ENCODE measurements around the gene BRSK2.

BRSK2 gene

DNA sequence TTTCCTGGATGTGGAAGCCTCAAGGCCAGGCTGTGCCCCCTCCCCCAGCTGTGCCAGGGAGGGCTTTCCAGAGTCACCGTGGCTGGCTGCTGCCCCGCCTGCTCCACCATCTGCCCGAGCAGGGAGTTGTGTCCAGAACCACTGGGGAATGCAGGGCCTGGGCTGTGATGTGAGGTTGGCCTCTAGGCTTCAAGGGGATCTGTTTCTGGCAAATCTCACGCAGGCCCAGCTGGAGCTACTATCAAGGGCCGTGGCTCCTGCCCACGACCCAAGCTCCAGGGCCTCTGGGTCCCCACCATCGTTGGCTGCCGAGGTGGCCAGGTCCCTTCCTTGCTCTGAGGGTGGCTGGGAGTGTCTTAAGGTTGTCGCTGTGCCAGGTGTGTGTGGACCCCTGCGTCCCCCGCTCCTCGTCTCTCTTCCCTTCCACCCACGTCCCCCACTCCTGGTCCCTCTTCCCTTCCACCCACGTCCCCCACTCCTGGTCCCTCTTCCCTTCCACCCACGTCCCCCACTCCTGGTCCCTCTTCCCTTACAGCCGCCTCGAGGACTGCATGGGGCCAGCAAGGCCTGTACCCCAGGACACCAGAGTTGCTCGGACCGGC is 6.1 kb downstream of the BRSK2 start:
- peaks cover 9% of the 10 kb centered on the region for H3K4me1 Mint-ChIP-seq
- H3K4me3 Mint-ChIP-seq, result no peak overlapping the region
- peaks cover 21% of the 10 kb centered on the region for H3K27me3 Mint-ChIP-seq
- no peaks in the 10 kb centered on the region for H3K36me3 Mint-ChIP-seq
- H3K9me3 Mint-ChIP-seq, result no peaks in the 10 kb centered on the region
- H3K27ac Mint-ChIP-seq, result no peak overlapping the region

- no peak overlapping the region for H3K4me3 Mint-ChIP-seq
- no peak overlapping the region for H3K27ac Mint-ChIP-seq
- peaks cover 4% of the 10 kb centered on the region for H3K4me1 Mint-ChIP-seq
Measured at GRCh38 chr11:1396375-1396841, 6.7 kb downstream of the BRSK2 start.

GRCh38 chr11:1397146-1397861 is 7.6 kb downstream of the BRSK2 start:
- no peaks in the 10 kb centered on the region for H3K4me1 Mint-ChIP-seq
- no peaks in the 10 kb centered on the region for H3K9me3 Mint-ChIP-seq

More at GRCh38 chr11:1396375-1396841, 6.7 kb downstream of the BRSK2 start:
- peaks cover 17% of the 10 kb centered on the region for H3K27me3 Mint-ChIP-seq
- H3K9me3 Mint-ChIP-seq, result no peaks in the 10 kb centered on the region
- H3K36me3 Mint-ChIP-seq, result no peaks in the 10 kb centered on the region

GRCh38 chr11:1397862-1398527 is 8.3 kb downstream of the BRSK2 start:
- no peaks in the 10 kb centered on the region for H3K36me3 Mint-ChIP-seq
- no peaks in the 10 kb centered on the region for H3K9me3 Mint-ChIP-seq
- H3K4me3 Mint-ChIP-seq, result no peak overlapping the region
- peaks cover 5% of the 10 kb centered on the region for H3K27me3 Mint-ChIP-seq
- no peak overlapping the region for H3K27ac Mint-ChIP-seq
- H3K4me1 Mint-ChIP-seq, result no peaks in the 10 kb centered on the region

More at GRCh38 chr11:1397146-1397861, 7.6 kb downstream of the BRSK2 start:
- no peak overlapping the region for H3K27ac Mint-ChIP-seq
- no peak overlapping the region for H3K4me3 Mint-ChIP-seq
- H3K27me3 Mint-ChIP-seq, result peaks cover 9% of the 10 kb centered on the region
- no peaks in the 10 kb centered on the region for H3K36me3 Mint-ChIP-seq

DNA sequence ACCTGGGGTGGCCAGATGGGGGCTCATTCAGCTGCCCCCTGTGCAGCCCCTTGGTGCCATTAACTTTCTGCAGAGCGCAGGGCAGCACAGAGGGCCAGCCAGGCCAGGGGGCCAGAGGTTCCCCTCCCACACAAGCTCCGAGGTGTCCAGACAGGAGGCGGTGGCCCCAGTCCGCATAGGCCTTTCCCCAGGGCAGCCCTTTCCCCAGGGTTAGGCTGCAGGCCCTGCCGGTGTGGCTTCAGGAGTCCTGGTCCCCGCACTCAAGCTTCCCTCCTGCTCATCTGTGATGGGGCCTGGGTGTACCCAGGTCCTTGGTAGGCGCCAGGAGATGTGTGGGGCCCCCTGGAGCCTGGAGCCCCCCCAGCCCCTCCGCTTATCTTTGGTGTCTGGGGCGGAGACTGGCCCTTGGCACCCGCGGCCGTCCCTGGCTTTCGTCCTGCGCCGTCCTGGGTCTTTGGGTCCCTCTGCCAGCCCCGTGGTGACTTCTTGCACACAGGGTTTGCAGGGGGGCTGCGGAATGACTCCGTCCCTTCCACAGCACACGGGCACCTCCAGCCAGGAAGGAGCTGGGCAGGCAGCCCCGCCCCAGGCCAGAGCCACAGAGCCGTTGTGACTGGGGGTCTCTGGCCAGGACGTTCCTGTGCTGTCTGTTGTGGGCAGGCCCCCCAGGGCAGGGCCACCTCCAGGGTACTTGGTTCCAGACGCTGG is 8.9 kb downstream of the BRSK2 start:
- H3K27ac Mint-ChIP-seq, result no peak overlapping the region
- H3K9me3 Mint-ChIP-seq, result no peaks in the 10 kb centered on the region
- no peaks in the 10 kb centered on the region for H3K27me3 Mint-ChIP-seq
- H3K4me3 Mint-ChIP-seq, result no peak overlapping the region
- H3K36me3 Mint-ChIP-seq, result no peaks in the 10 kb centered on the region
- H3K4me1 Mint-ChIP-seq, result no peaks in the 10 kb centered on the region

- no peak overlapping the region for H3K4me3 Mint-ChIP-seq
- no peaks in the 10 kb centered on the region for H3K36me3 Mint-ChIP-seq
- H3K27me3 Mint-ChIP-seq, result no peaks in the 10 kb centered on the region
- H3K27ac Mint-ChIP-seq, result no peak overlapping the region
- no peaks in the 10 kb centered on the region for H3K9me3 Mint-ChIP-seq
- no peaks in the 10 kb centered on the region for H3K4me1 Mint-ChIP-seq
Measured at GRCh38 chr11:1399386-1400316, 9.9 kb downstream of the BRSK2 start.

- Mint-ChIP-seq H3K4me1 (no peaks in the 10 kb centered on the region), H3K36me3 (no peaks in the 10 kb centered on the region), H3K9me3 (no peaks in the 10 kb centered on the region), H3K27ac (no peak overlapping the region), H3K27me3 (no peaks in the 10 kb centered on the region), H3K4me3 (no peak overlapping the region)
Measured at GRCh38 chr11:1400317-1401170, 10.8 kb downstream of the BRSK2 start.

- no peak overlapping the region for H3K4me3 Mint-ChIP-seq
- H3K9me3 Mint-ChIP-seq, result no peaks in the 10 kb centered on the region
- H3K36me3 Mint-ChIP-seq, result no peaks in the 10 kb centered on the region
- no peak overlapping the region for H3K27ac Mint-ChIP-seq
- H3K4me1 Mint-ChIP-seq, result no peaks in the 10 kb centered on the region
- H3K27me3 Mint-ChIP-seq, result no peaks in the 10 kb centered on the region
Measured at GRCh38 chr11:1401171-1401445, 11.4 kb downstream of the BRSK2 start.

DNA sequence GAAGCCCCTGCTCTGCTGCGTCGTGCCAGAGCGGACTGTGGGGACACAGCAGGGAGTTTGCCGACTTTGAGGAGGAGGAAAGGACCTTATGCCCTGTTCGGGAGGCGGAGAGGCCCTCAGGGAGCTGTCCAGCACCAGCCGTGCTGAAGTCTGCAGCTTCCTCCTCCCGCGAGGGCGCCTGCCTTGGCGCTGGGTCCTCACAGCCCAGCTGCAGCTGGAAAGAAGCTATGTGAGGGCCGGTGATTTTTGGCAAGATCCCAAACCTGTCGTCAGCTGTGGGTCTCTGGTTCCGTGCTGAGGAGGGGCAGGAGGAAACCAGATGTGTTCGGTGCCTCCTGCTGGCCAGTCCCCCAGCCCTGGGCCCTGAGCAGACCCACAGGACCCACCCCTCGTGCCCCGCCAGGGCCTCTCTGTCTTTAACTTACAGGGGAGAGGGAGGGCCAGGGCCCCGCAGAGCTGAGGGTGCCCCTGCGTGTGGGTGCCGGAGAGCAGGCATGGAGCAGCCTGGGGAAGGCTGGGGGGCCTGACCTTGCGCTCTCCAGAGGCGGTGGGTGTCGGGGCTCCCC is 12.0 kb downstream of the BRSK2 start:
- no peak overlapping the region for H3K27ac Mint-ChIP-seq
- H3K9me3 Mint-ChIP-seq, result no peaks in the 10 kb centered on the region
- no peaks in the 10 kb centered on the region for H3K36me3 Mint-ChIP-seq
- H3K27me3 Mint-ChIP-seq, result no peaks in the 10 kb centered on the region
- H3K4me3 Mint-ChIP-seq, result no peak overlapping the region
- H3K4me1 Mint-ChIP-seq, result no peaks in the 10 kb centered on the region

DNA sequence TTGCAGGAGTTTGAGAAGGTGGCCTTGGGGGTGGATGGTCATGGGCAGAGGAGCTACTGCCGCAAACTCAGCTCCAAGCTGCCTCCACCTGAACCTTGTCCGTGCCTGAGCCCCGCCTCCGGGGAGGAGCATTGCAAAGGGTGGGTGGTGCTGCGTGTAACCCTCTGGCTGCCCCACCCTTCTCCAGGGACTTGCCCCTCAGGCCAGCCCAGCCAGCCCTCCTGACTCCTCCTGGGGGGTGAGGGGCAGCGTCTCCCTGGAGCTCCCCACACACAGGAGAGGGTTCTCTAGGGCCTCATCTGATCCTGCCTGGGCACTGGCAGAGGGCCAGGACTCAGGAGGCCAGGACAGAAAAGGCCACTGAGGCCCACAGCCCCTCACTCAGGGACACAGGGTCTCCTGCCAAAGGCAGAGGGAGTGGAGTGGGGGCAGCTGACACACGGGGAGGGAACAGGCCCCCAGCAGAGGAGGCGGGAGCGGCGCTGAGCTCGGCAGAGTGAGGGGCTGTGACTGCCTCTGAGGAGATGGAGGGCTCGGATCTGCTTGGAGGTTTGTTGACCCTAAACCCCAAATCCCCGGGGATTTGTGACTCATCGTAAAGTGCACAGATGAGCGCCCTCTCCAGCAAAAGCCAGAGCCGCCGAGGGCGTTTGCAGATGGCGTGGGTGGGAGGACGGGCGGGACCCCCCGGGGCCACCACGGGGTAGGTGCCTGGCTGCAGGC is 12.8 kb downstream of the BRSK2 start:
- Mint-ChIP-seq H3K27ac (no peak overlapping the region), H3K4me3 (no peak overlapping the region), H3K9me3 (no peaks in the 10 kb centered on the region), H3K27me3 (no peaks in the 10 kb centered on the region), H3K36me3 (no peaks in the 10 kb centered on the region), H3K4me1 (no peaks in the 10 kb centered on the region)

GRCh38 chr11:1403078-1403620 is 13.4 kb downstream of the BRSK2 start:
- no peak overlapping the region for H3K4me3 Mint-ChIP-seq
- no peaks in the 10 kb centered on the region for H3K9me3 Mint-ChIP-seq
- no peaks in the 10 kb centered on the region for H3K4me1 Mint-ChIP-seq
- no peaks in the 10 kb centered on the region for H3K36me3 Mint-ChIP-seq
- no peak overlapping the region for H3K27ac Mint-ChIP-seq
- no peaks in the 10 kb centered on the region for H3K27me3 Mint-ChIP-seq

GRCh38 chr11:1403721-1404460 is 14.2 kb downstream of the BRSK2 start:
- Mint-ChIP-seq H3K27ac (no peak overlapping the region), H3K9me3 (no peaks in the 10 kb centered on the region), H3K4me1 (no peaks in the 10 kb centered on the region), H3K27me3 (no peaks in the 10 kb centered on the region), H3K4me3 (no peak overlapping the region), H3K36me3 (no peaks in the 10 kb centered on the region)
